ENCODE measurements around the gene TFPI. TPM values are rescaled to one million over a fixed set of nuclear protein-coding genes. Genes with fewer than 3 reads are reported as not detected.

Gene TFPI
- total RNA-seq, 1 donor from 2014 or later, result 89.7 TPM

DNA sequence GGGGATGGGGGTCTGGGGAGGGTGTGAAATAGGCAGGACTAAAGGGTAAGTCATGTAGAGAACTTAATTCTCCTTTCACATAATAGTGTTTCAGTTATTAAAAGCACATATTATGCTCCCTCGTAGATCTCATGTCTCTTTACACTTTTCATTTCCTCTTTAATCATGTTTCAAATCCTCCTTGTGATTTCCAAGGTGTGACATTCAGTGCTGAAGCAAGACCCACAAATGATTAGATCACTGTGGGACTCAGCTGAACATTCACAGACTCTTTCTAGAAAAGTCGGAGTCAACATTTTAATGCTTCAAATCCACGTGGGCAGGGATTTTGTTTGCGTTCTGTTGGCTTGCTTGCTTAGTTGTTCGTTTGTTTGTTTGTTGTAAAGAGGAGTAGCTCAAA lies 71.4 kb downstream of the TFPI start:
- Mint-ChIP-seq H3K27me3 (ENCODE audit: low read depth) (no peaks in the 10 kb centered on the region), H3K4me3 (no peak overlapping the region), H3K9me3 (no peaks in the 10 kb centered on the region), H3K27ac (no peak overlapping the region), H3K4me1 (no peaks in the 10 kb centered on the region), H3K36me3 (peaks cover 9% of the 10 kb centered on the region)
- DNase-seq (ENCODE audit: low spot score in 2 of 2, unreplicated experiment in 2 of 2), result no peak
- TF ChIP-seq, protein P1, sequence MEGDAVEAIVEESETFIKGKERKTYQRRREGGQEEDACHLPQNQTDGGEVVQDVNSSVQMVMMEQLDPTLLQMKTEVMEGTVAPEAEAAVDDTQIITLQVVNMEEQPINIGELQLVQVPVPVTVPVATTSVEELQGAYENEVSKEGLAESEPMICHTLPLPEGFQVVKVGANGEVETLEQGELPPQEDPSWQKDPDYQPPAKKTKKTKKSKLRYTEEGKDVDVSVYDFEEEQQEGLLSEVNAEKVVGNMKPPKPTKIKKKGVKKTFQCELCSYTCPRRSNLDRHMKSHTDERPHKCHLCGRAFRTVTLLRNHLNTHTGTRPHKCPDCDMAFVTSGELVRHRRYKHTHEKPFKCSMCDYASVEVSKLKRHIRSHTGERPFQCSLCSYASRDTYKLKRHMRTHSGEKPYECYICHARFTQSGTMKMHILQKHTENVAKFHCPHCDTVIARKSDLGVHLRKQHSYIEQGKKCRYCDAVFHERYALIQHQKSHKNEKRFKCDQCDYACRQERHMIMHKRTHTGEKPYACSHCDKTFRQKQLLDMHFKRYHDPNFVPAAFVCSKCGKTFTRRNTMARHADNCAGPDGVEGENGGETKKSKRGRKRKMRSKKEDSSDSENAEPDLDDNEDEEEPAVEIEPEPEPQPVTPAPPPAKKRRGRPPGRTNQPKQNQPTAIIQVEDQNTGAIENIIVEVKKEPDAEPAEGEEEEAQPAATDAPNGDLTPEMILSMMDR (IDR thresholded peaks at IDR 0.05; ENCODE audit: unreplicated experiment), result no peak

DNA sequence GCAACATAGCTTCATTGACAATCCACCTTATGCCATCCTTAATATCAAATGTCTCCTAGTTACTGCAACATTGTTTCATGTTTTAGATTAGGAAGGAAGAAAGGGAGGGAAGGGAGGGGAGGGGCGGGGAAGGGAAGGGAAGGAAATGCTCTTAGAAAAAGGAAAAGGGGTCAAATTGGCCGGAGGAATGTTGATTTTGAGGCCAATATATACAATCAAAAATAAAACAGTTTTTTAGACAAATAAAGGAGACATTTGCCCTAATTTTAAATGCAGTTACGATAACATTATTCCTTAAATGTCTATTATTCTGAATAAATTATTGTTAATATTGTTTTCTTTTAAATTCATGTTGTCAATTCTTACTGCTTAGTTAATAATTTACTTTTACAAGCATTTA lies 72.7 kb downstream of the TFPI start:
- no peak for DNase-seq (ENCODE audit: low spot score in 2 of 2, unreplicated experiment in 2 of 2)
- Mint-ChIP-seq H3K27me3 (ENCODE audit: low read depth) (no peaks in the 10 kb centered on the region), H3K27ac (no peak overlapping the region), H3K36me3 (peaks cover 17% of the 10 kb centered on the region), H3K9me3 (no peaks in the 10 kb centered on the region), H3K4me3 (no peak overlapping the region), H3K4me1 (no peaks in the 10 kb centered on the region)
- TF ChIP-seq, protein P1 (IDR thresholded peaks at IDR 0.05; ENCODE audit: unreplicated experiment), result no peak

DNA sequence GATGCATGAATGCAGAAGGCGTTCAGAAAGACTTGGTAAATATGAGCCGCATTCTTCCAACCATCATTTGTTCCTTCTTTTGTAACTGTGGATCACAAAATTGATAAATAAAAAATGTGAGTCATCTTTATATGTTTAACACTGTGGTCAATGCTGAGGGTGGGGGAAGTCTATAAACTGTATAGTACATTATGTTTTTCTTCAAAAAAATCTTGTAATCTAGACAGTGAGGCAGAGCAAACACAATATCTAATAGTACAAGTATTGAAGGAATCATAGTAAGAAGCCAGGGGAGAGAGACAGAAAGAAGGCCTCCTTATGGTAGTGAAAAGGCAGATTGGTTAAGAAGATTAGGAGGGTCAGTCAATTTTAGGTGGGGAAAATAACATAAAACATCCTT lies 75.5 kb downstream of the TFPI start:
- Mint-ChIP-seq H3K36me3 (peaks cover 19% of the 10 kb centered on the region), H3K4me1 (peaks cover 1% of the 10 kb centered on the region), H3K4me3 (no peak overlapping the region)

DNA sequence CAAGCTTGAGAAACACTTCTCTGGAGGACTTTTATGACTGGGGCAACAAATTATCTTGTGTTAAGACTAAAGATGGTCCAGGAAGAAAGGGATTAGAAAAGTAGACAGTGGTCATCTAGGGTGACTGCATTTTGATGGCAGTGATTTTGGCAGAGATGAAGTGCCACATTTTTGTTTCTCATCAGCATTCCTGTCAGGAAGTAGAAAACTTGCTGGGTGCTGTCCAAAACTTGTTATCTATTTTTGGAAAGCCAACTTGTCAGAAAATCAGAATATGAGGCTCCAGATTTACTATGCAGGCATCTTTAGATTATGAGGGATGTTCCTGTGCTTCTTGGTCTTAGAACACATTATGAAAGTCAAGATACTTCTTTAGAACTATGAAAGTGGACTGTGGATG lies 77.2 kb downstream of the TFPI start:
- Mint-ChIP-seq H3K27ac (no peak overlapping the region), H3K36me3 (peaks cover 13% of the 10 kb centered on the region), H3K4me3 (no peak overlapping the region), H3K27me3 (ENCODE audit: low read depth) (no peaks in the 10 kb centered on the region), H3K4me1 (peaks cover 7% of the 10 kb centered on the region), H3K9me3 (no peaks in the 10 kb centered on the region)
- TF ChIP-seq, protein P1 (IDR thresholded peaks at IDR 0.05; ENCODE audit: unreplicated experiment), result no peak
- no peak for DNase-seq (ENCODE audit: low spot score in 2 of 2, unreplicated experiment in 2 of 2)

More for the DNA sequence above, 75.5 kb downstream of the TFPI start:
- DNase-seq (ENCODE audit: low spot score in 2 of 2, unreplicated experiment in 2 of 2), result no peak
- H3K27me3 Mint-ChIP-seq (ENCODE audit: low read depth), result no peaks in the 10 kb centered on the region
- TF ChIP-seq, protein P1 (IDR thresholded peaks at IDR 0.05; ENCODE audit: unreplicated experiment), result no peak
- no peaks in the 10 kb centered on the region for H3K9me3 Mint-ChIP-seq
- no peak overlapping the region for H3K27ac Mint-ChIP-seq

DNA sequence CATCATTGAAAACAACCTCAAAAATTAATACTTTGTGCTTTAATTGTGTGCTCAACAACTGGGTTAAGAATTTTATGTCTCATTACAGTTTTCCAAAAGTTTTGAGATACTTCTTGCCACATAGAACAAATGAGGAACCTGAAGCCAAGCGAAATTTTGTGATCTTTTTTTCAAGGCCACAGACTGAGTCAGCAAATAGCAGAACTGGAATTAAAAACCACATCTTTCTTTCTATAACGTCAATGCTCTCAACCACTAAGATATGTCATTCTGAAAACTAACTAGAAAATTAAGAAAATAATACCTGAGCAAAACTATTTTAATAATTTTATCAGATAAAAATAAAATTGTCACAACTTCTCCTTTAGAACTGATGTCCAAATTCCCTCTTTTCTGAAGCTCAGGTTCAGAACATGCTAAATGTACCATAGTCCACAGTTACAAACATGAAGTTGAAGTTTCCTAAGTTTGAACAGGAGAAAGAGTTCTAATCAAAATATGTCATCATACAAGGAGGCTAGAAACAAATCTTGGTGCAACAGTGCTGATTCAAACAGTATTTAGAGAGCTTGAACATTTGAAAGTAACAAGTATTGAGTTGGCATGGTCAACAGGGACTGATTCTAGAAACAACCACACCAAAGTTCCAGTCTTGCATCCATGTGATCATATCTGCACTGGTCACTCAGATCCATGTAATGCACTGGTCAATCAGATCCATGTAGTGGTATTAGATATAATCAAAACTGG lies 78.6 kb downstream of the TFPI start:
- H3K4me1 Mint-ChIP-seq, result peaks cover 7% of the 10 kb centered on the region
- peaks cover 13% of the 10 kb centered on the region for H3K36me3 Mint-ChIP-seq
- TF ChIP-seq, protein P1 (IDR thresholded peaks at IDR 0.05; ENCODE audit: unreplicated experiment), result no peak
- H3K27ac Mint-ChIP-seq, result no peak overlapping the region
- H3K9me3 Mint-ChIP-seq, result no peaks in the 10 kb centered on the region
- DNase-seq (ENCODE audit: low spot score in 2 of 2, unreplicated experiment in 2 of 2), result no peak
- no peak overlapping the region for H3K4me3 Mint-ChIP-seq
- H3K27me3 Mint-ChIP-seq (ENCODE audit: low read depth), result no peaks in the 10 kb centered on the region
